Type B pancreatic cell (in vitro differentiated cells): ENCODE results near the gene ZNF302. TPM values are rescaled to one million over a fixed set of nuclear protein-coding genes. Genes with fewer than 3 reads are reported as not detected.

ENCODE experiments used
- DNase-seq: peaks from one replicate; pipeline ENCODE4 v3.0.0; 2021; ENCODE audit warnings: mixed read lengths; ENCODE audit not compliant: unreplicated experiment; ENCODE audit errors: extremely low spot score
- H3K27ac Mint-ChIP-seq: 2 replicates; pipeline ENCODE4 v1.8.0; 2021; ENCODE audit warnings: mild to moderate bottlenecking, mixed read lengths
- H3K27me3 Mint-ChIP-seq: 2 replicates; pipeline ENCODE4 v1.8.0; 2021; ENCODE audit warnings: mixed read lengths
- H3K36me3 Mint-ChIP-seq: 2 replicates; pipeline ENCODE4 v1.8.0; 2021; ENCODE audit warnings: mixed read lengths
- H3K4me1 Mint-ChIP-seq: one replicate; pipeline ENCODE4 v1.8.0; 2021; ENCODE audit warnings: mixed read lengths; ENCODE audit not compliant: unreplicated experiment
- H3K4me3 Mint-ChIP-seq: 2 replicates; pipeline ENCODE4 v1.8.0; 2021; ENCODE audit warnings: mild to moderate bottlenecking, mixed read lengths
- H3K9me3 Mint-ChIP-seq: 2 replicates; pipeline ENCODE4 v1.8.0; 2021; ENCODE audit warnings: mixed read lengths
- CTCF ChIP-seq: fragments of 200-600 bp; sonication (generic); conservative IDR thresholded peaks from 2 replicates; pipeline ENCODE4 v1.5.0; 2021; ENCODE audit warnings: antibody characterized with exemption, mild to moderate bottlenecking
- long read RNA-seq: library from polyadenylated mRNA; unstranded; transcript quantifications from one replicate; pipeline ENCODE4 v2.0.0, GENCODE V29; 2020
- total RNA-seq: library from RNA; stranded (reverse); gene quantifications from 2 replicates; pipeline ENCODE4 v1.2.1, GENCODE V29; 2021; ENCODE audit warnings: low replicate concordance

The ZNF302 gene
- 22.1 and 41.5 TPM in 2 replicates for total RNA-seq
- long read RNA-seq, transcript ZNF302-214 (5 exons, 2,893 nt) = minor isoform, 6 of 132 reads
- long read RNA-seq, transcript ZNF302-201 (5 exons, 2,590 nt) = major isoform, 44 of 132 reads
- long read RNA-seq, transcript ZNF302-203 (5 exons, 2,600 nt) = minor isoform, 34 of 132 reads
- long read RNA-seq, partial matches to known transcripts = 4 of 132 reads
- long read RNA-seq, other reads (novel, unspliced or antisense) = 34 of 132 reads

- Mint-ChIP-seq H3K4me3 (peak within 1 kb of the TSS; percentile 95), H3K9me3 (peaks cover 7% of the 10 kb centered on the region), H3K27me3 (no peaks in the 10 kb centered on the region), H3K27ac (peak within 1 kb of the TSS; percentile 98), H3K4me1 (peaks cover 6% of the 10 kb centered on the region), H3K36me3 (peaks cover 38% of the 10 kb centered on the region)
- DNase-seq = peak; percentile 96
- no peak for TF ChIP-seq CTCF
Measured at GRCh38 chr19:34677386-34678084, at the start of gene ZNF302. Gene ZNF302 (plus strand): TSS chr19:34677678. CDS start chr19:34678805, 1,127 bp downstream.

GRCh38 chr19:34633802-34634201 lies 43.7 kb upstream of the ZNF302 start:
- TF ChIP-seq CTCF = no peak

GRCh38 chr19:34639491-34640085 lies 37.9 kb upstream of the ZNF302 start:
- DNase-seq = no peak
- Mint-ChIP-seq H3K4me1 (no peaks in the 10 kb centered on the region), H3K36me3 (peaks cover 4% of the 10 kb centered on the region), H3K9me3 (no peaks in the 10 kb centered on the region), H3K4me3 (no peak overlapping the region), H3K27ac (no peak overlapping the region), H3K27me3 (no peaks in the 10 kb centered on the region)
- peak; percentile 81 for TF ChIP-seq CTCF

More at GRCh38 chr19:34633802-34634201, 43.7 kb upstream of the ZNF302 start:
- no peaks in the 10 kb centered on the region for H3K27me3 Mint-ChIP-seq
- H3K9me3 Mint-ChIP-seq = peaks cover 5% of the 10 kb centered on the region
- H3K27ac Mint-ChIP-seq = no peak overlapping the region
- no peak for DNase-seq
- peaks cover 4% of the 10 kb centered on the region for H3K36me3 Mint-ChIP-seq
- no peak overlapping the region for H3K4me3 Mint-ChIP-seq
- H3K4me1 Mint-ChIP-seq = no peaks in the 10 kb centered on the region

GRCh38 chr19:34642241-34642640 lies 35.2 kb upstream of the ZNF302 start:
- Mint-ChIP-seq H3K4me1 (no peaks in the 10 kb centered on the region), H3K27ac (no peak overlapping the region), H3K27me3 (no peaks in the 10 kb centered on the region), H3K4me3 (no peak overlapping the region), H3K36me3 (no peaks in the 10 kb centered on the region), H3K9me3 (no peaks in the 10 kb centered on the region)
- TF ChIP-seq CTCF = no peak
- DNase-seq = no peak

GRCh38 chr19:34644991-34645461 lies 32.5 kb upstream of the ZNF302 start:
- no peak for DNase-seq
- Mint-ChIP-seq H3K36me3 (no peaks in the 10 kb centered on the region), H3K27ac (no peak overlapping the region), H3K4me1 (no peaks in the 10 kb centered on the region), H3K9me3 (no peaks in the 10 kb centered on the region), H3K4me3 (no peak overlapping the region), H3K27me3 (no peaks in the 10 kb centered on the region)
- no peak for TF ChIP-seq CTCF
